ENCODE results near the gene AKR1A1. TPM values are rescaled to one million over a fixed set of nuclear protein-coding genes. Genes with fewer than 3 reads are reported as not detected.
"Not testable (repeated sequence)": the region's sequence is repeated elsewhere in the genome, so short reads cannot be mapped to it uniquely, and the experiment has no call there.

AKR1A1 gene
- total RNA-seq: 100 to 1,000 TPM; 188 to 203 TPM

DNA sequence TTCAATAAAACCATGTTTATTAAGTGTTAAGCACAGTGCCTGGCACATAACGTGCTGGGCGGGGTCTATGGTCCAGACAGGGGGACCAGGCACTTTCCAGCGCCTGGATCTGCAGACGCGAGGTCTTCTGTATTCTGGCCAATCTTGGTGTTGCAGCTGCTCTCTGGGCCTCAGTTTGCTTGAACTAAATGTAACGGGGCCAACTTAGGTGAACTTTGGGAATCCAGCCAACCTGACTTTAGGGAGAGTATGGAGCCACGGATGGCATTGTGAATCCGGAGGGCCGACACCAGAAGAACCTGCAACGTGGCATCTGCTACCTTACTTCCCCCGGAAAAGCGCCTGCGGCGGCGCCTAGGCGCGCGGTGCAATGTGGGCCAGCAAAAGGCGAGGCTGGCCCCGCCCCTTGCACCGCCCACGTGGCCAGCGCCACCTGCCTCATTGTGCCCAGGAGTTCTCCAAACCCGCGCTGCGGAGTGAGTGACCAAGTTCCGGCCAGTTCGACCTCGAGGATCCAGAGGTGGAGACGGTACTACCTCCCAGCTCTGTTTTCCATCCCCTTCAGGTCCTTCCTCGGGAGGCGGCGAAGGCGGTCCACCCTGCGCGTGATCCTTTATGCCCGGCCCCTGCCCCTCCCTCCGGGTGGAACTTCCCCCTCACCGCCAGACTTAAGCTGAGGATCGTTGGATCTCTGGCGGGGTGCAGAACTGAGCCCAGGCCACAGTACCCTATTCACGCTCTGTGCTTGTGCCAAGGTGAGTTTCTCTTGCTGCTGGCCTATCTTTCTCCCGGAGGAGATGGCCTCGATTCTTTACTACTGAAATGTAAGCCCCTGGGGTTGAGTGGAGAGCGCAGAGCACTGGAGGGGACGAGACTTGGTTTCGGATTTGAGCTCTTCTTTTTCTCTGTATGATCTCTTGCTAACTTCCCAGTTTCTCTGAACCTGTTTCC lies at the start of gene AKR1A1:
Gene AKR1A1, plus strand, starts transcription at position 426 of the 951 bp plus-strand sequence. CDS start 10,969 bp downstream, outside the sequence.
- CTCF ChIA-PET: interaction anchor here (0.6 to 2.4 kb wide), 8 partner anchors 18 to 105 kb away, joined by 3 to 15 read pairs (median 3); partner anchors contain the start of gene PRDX1

DNA sequence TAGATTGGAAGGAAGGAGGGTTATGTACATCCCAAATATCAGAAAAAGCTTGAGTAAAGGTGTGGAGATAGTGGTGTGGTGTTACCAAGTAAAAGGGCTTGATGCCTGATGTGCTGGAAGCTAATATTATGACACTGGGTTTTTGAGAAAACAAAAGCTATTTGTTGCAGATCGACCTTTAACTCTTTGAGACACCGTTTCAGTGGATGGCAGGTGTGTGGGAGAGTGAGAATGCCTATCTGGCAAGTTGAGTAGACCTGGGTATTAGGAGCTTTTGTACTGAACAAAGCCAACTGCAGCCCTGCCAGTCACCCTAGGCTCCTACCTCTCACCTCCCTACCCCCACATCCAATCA lies 49.1 kb upstream of the AKR1A1 start:
- POLR2A ChIA-PET: interaction anchor here (1.3 to 2.9 kb wide), 3 partner anchors 11 to 153 kb away, joined by 4 to 20 read pairs (median 5); partner anchors contain the start of gene PRDX1
- CTCF ChIA-PET: interaction anchor here (0.6 to 1.3 kb wide), 4 partner anchors 8 to 789 kb away, joined by 3 to 8 read pairs (median 4); no protein-coding TSS in a partner anchor

More for the DNA sequence above, at the start of gene AKR1A1:
- POLR2A ChIA-PET: interaction anchor here (0.5 to 2.3 kb wide), 6 partner anchors 19 to 405 kb away, joined by 3 to 33 read pairs (median 4); partner anchors contain the start of genes CCDC163, HPDL, MMACHC and PRDX1

- ChIA-PET CTCF (no interaction called here), POLR2A (interaction anchor here (0.6 kb wide), 1 partner anchor 13 kb away, joined by 8 read pairs; no protein-coding TSS in a partner anchor)
These were observed 46.9 kb upstream of the AKR1A1 start for GRCh38 chr1:45503462-45504360.

DNA sequence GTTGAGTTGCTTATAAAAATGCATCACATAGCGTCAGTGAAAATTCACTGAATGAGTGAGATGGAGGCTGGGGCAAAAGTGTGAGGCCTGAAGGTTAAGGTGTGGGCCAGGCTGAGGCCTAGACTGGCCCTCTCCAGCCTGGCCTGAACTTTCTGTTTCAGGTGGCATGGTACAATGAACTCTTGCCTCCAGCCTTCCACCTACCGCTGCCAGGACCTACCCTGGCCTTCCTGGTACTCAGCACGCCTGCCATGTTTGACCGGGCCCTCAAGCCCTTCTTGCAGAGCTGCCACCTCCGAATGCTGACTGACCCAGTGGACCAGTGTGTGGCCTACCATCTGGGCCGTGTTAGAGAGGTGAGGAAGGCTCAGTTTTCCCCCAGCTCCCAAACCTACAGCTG lies 43.4 kb upstream of the AKR1A1 start:
- ChIA-PET CTCF (interaction anchor here (1.1 kb wide), 1 partner anchor 15 kb away, joined by 6 read pairs; no protein-coding TSS in a partner anchor), POLR2A (no interaction called here)

DNA sequence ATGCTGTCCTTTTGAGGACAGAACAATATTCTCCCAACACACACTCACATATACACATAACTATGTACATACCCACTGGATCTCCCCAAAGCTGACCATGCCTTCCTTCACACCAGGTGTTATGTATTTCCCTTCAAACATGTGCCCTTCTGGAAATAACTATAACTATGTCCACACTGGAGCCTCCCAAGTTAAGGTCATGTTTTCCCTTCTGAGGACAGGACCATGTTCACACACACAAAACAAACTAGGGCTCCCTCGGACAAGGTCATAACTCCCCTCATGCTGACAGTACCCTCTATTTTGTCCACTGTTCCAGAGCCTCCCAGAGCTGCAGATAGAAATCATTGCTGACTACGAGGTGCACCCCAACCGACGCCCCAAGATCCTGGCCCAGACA lies 42.7 kb upstream of the AKR1A1 start:
- POLR2A ChIA-PET: no interaction called here

GRCh38 chr1:45508295-45509151 lies 42.1 kb upstream of the AKR1A1 start:
- CTCF ChIA-PET: no interaction called here

More for the DNA sequence above, 42.7 kb upstream of the AKR1A1 start:
- CTCF ChIA-PET: interaction anchor here (1.1 kb wide), 1 partner anchor 16 kb away, joined by 6 read pairs; no protein-coding TSS in a partner anchor

DNA sequence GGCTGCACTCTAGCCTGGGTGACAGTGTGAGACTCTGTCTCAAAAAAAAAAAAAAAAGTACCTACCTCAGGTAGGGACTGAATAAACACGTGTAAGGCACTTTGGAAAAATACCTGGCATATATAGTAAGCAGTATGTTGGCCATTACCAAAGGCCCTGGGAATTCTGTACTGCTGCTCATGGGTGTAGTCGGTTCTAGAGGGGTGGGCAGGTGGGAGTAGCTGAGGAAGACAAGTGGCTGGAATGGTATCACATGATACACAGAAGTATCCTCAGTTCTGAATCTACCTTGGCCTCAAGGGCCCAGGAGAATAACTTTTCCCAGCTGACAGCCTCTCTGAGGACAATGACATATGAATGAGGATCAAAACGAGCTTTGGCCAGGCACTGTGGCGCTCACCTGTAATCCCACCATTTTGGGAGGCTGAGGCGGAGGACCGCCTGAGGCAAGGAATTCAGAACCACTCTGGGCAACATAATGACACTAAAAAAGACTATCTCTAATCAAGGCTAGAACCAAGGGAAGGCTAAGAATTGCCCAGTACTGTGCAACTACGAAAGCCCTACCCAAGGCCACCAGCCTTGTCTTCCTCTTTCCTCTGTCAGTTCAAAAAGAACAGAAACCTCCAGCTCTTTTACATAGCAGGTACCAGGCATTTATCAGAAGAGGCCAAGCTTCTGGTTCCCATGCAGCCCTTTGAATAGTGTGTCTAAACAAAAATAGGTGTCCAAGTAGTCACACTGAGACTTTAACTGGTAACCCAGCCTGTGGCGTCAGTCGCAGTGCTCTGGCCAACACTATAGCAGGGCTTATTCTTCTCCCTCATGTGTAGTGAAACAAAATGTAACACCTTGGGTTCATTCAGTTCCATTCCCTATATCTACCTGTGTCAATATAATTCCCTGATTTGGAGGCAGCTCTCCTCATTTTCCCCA lies 40.3 kb upstream of the AKR1A1 start:
- CTCF ChIA-PET: interaction anchor here (0.6 to 3.1 kb wide), 6 partner anchors 10 to 146 kb away, joined by 3 to 66 read pairs (median 4); partner anchors contain the start of gene AKR1A1
- POLR2A ChIA-PET: no interaction called here

More at GRCh38 chr1:45508295-45509151, 42.1 kb upstream of the AKR1A1 start:
- POLR2A ChIA-PET: no interaction called here

DNA sequence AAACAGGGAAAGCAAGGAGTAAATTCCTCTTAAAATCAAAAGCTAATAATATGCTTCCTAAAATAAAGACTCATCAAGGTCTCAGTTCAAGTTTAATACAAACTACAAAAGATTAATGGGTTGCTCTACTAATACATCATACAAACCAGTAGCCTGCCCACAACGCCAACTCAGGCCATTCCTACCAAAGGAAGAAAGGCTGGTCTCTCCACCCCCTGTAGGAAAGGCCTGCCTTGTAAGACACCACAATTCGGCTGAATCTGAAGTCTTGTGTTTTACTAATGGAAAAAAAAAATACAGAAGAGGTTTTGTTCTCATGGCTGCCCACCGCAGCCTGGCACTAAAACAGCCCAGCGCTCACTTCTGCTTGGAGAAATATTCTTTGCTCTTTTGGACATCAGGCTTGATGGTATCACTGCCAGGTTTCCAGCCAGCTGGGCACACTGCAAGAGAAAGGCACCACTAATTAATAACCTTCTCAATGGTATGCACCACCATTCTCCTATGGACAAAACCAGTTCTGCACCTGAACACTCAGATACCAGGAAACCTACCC lies 39.6 kb upstream of the AKR1A1 start:
- ChIA-PET CTCF (interaction anchor here (0.6 to 3.1 kb wide), 5 partner anchors 10 to 57 kb away, joined by 3 to 66 read pairs (median 5); partner anchors contain the start of gene AKR1A1), POLR2A (interaction anchor here (1.8 kb wide), 1 partner anchor 73 kb away, joined by 4 read pairs; the partner anchor contains the start of gene NASP)

GRCh38 chr1:45512641-45513054 lies 38.0 kb upstream of the AKR1A1 start:
- POLR2A ChIA-PET: interaction anchor here (0.7 to 1.8 kb wide), 6 partner anchors 8 to 164 kb away, joined by 4 to 11 read pairs (median 7); partner anchors contain the start of gene NASP
- CTCF ChIA-PET: interaction anchor here (1.1 to 3.1 kb wide), 8 partner anchors 8 to 69 kb away, joined by 3 to 66 read pairs (median 5); partner anchors contain the start of genes AKR1A1 and PRDX1

- POLR2A ChIA-PET: not testable (repeated sequence)
- CTCF ChIA-PET: interaction anchor here (1.2 to 3.1 kb wide), 3 partner anchors 8 to 54 kb away, joined by 3 to 66 read pairs (median 8); partner anchors contain the start of gene PRDX1
These were observed 36.9 kb upstream of the AKR1A1 start for GRCh38 chr1:45513532-45514260.

DNA sequence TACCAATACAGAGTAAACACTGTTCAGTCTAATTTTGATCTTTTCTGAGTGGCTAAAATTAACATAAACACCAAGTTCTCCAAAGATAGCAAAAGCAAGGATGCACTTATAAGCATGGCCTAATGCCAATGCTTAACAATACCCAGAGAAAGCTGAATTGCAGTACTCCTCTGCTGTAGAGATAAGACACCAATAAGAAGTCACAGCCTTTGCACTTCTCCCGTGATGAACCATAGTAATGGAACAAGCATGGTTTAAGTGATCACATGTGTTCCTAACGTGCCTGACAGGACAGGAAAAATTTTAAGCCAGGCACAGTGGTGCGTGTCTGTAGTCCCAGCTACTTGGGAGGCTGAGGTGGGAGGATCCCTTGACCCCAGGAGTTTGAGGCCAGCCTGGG lies 34.6 kb upstream of the AKR1A1 start:
- CTCF ChIA-PET: interaction anchor here (0.8 kb wide), 2 partner anchors 35 to 54 kb away, joined by 3 to 4 read pairs; partner anchors contain the start of gene AKR1A1
- POLR2A ChIA-PET: no interaction called here

DNA sequence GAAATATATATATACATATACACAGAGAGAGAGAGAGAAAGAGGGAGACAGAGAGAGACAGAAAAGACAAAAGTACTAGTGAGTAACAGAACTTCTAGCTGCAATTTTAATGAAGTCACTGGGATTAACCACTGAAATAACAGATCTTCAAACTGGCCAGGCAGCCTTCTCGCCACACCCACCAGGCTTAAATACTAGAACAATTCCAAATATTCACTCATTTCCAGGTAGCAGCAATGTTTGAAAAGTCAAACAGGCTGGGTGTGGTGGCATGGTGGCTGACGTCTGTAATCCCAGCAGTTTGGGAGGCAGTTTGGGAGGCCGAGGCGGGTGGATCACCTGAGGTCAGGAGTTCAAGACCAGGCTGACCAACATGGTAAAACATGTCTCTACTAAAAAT lies 34.2 kb upstream of the AKR1A1 start:
- ChIA-PET POLR2A (no interaction called here), CTCF (interaction anchor here (0.8 to 1.6 kb wide), 2 partner anchors 34 to 54 kb away, joined by 3 read pairs; partner anchors contain the start of gene AKR1A1)

DNA sequence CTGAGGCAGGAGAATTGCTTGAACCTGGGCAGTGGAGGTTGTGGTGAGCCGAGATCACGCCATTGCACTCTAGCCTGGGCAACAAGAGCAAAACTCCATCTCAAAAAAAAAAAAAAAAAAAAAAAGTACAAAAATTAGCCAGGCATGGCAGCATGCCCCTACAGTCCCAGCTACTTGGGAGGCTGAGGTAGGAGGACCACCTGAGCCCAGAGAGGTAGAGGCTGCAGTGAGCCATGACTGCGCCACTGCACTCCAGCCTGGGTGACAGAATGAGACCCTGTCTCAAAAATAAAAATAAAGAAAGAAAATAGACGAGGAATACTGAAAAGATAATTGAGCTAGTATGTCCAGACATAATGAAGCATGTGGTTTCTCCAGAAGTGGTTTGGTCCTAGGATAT lies 32.3 kb upstream of the AKR1A1 start:
- POLR2A ChIA-PET: interaction anchor here (0.8 to 0.9 kb wide), 2 partner anchors 64 to 91 kb away, joined by 3 to 6 read pairs; no protein-coding TSS in a partner anchor
- CTCF ChIA-PET: not testable (repeated sequence)

DNA sequence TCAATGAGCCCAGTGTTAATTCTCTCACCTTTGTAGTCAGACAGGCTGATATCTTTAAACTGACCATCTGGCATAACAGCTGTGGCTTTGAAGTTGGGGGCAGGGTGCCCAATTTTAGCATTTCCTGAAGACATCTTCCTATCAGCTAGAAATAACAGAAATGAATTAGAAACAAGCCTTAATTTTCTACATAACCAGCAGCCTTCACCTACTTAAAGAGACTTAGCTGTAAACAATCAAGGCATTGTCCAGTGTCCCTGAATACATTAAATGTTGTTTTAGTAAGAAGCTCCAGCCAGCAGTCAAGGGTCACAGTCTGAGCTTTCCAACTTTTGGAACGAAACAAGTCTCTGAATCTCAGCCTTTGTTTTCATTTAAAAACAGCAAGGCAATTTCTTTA lies 31.7 kb upstream of the AKR1A1 start:
- CTCF ChIA-PET: no interaction called here
- POLR2A ChIA-PET: interaction anchor here (0.8 to 0.9 kb wide), 2 partner anchors 64 to 91 kb away, joined by 3 to 6 read pairs; no protein-coding TSS in a partner anchor

DNA sequence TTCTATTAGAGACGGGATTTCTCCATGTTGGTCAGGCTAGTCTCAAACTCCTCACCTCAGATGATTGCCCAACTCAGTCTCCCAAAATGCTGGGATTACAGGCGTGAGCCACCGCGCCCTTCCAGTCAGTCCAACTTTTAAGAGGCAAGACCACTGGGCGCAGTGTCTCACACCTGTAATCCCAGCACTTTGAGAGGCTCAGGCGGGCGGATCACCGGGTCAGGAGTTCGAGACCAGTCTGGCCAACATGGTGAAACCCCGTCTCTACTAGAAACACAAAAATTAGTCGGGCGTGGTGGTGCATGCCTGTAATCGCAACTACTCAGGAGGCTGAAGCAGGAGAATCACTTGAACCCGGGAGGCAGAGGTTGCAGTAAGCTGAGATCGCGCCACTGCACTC lies 30.9 kb upstream of the AKR1A1 start:
- CTCF ChIA-PET: not testable (repeated sequence)
- POLR2A ChIA-PET: interaction anchor here (1.0 to 2.7 kb wide), 2 partner anchors 31 to 167 kb away, joined by 5 to 33 read pairs; partner anchors contain the start of gene AKR1A1
